ENCODE data around the gene TECPR1. TPM values are rescaled to one million over a fixed set of nuclear protein-coding genes. Genes with fewer than 3 reads are reported as not detected.

TECPR1 gene
- total and polyA plus RNA-seq, 2 of the 8 experiments (the other 6 are each of a cell fraction or from before 2014, with no cell fraction given), result 1.3 to 11.1 TPM

DNA sequence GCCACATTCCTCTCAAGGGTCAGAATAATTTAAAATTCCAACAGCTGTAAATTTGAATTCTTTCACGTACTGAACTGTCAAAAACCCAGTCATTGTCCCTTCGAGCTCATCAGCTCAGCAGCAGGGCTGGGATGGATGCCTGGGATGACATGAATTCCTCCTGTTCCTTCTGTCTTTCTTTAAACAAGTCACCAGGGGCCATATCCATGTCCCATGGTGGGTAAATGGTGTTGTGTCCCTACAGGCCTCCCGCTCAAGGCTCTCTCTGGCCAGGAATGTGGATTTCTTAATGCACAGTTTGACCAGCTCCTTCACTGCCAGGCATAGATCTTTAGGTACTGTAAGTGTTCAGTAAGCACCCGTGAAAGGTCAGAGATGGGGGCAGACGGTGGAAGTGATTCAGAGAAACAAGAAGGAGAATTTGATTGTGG lies 13.8 kb upstream of the TECPR1 start:
- no peaks in the 10 kb centered on the region for H3K4me1 ChIP-seq (replicated peaks in 1 of 4; ENCODE audit: control insufficient read depth in 3 of 4, insufficient read depth in 4 of 4, low read length in 3 of 4)
- H3K56ac ChIP-seq (replicated peaks; ENCODE audit: insufficient read length, low read depth, low read length), result no peak overlapping the region
- no peak overlapping the region for H3K4me3 ChIP-seq (ENCODE audit: extremely low read depth in 1 of 4, insufficient read depth in 2 of 4, low read depth in 3 of 4, low read length in 4 of 4)
- DNase-seq (ENCODE audit: low read depth in 1 of 2, low spot score in 2 of 2) (no peak), FAIRE-seq (no peak)
- H3K18ac ChIP-seq (ENCODE audit: extremely low read depth, low read length), result no peak overlapping the region
- no peaks in the 10 kb centered on the region for H3K23me2 ChIP-seq (ENCODE audit: low read depth, low read length)
- no peak overlapping the region for H3K27ac ChIP-seq (ENCODE audit: low read depth, low read length)
- no peak overlapping the region for H4K8ac ChIP-seq (ENCODE audit: extremely low read depth, insufficient read depth, low read length)
- no peak overlapping the region for H2BK5ac ChIP-seq (ENCODE audit: low read depth, low read length)
- H4K20me1 ChIP-seq (replicated peaks in 1 of 2; ENCODE audit: control insufficient read depth in 1 of 2, insufficient read depth in 2 of 2, low read length in 2 of 2), result no peaks in the 10 kb centered on the region
- H4K5ac ChIP-seq (ENCODE audit: insufficient read length, low read depth, low read length), result no peak overlapping the region
- WGBS, 2 experiments (ENCODE audit: extremely low coverage in 1 of 2, insufficient coverage in 1 of 2, insufficient read length in 1 of 2, insufficient replicate concordance in 2 of 2, low coverage in 1 of 2, low lambda C conversion rate in 2 of 2, missing lambda C conversion rate in 1 of 2), result 82% methylated on average over 5 of the region's 5 CpGs; no CpG with 5 or more reads in 1 of the 2 experiments
- CTCF ChIA-PET (ENCODE audit: partially characterized antibody), result interaction anchor here (0.6 to 1.3 kb wide), 6 partner anchors 13 to 568 kb away, joined by 3 read pairs; no protein-coding TSS in a partner anchor
- H3K36me3 ChIP-seq (ENCODE audit: control insufficient read depth in 2 of 4, insufficient read depth in 4 of 4, low read length in 3 of 4), result no peaks in the 10 kb centered on the region; a peak in 1 of 8 replicates
- H3K9me3 ChIP-seq (ENCODE audit: insufficient read depth in 2 of 2, low read depth in 1 of 2, low read length in 1 of 2), result no peaks in the 10 kb centered on the region
- no peak overlapping the region for H3K4me2 ChIP-seq (ENCODE audit: insufficient read depth in 1 of 2, low read depth in 2 of 2, low read length in 2 of 2)
- no peaks in the 10 kb centered on the region for H3K27me3 ChIP-seq (replicated peaks in 1 of 4; ENCODE audit: control insufficient read depth in 3 of 4, extremely low read depth in 1 of 4, insufficient read depth in 3 of 4, low read length in 3 of 4)
- H2AFZ ChIP-seq (ENCODE audit: low read length), result no peak overlapping the region
- H3K14ac ChIP-seq (ENCODE audit: insufficient read length), result no peak overlapping the region
- no peak overlapping the region for H2BK15ac ChIP-seq (ENCODE audit: low read length)
- H2BK12ac ChIP-seq (ENCODE audit: low read depth, low read length), result no peak overlapping the region
- H3K23ac ChIP-seq (ENCODE audit: insufficient read length), result no peak overlapping the region
- no peaks in the 10 kb centered on the region; the same call in 1 of the 2 replicates for H3K79me1 ChIP-seq (ENCODE audit: low read depth, low read length)
- POLR2A ChIA-PET (ENCODE audit: partially characterized antibody), result interaction anchor here (0.7 to 1.1 kb wide), 2 partner anchors 22 to 135 kb away, joined by 3 to 4 read pairs; partner anchors contain the start of gene BAIAP2L1
- no peaks in the 10 kb centered on the region for H3K79me2 ChIP-seq (ENCODE audit: control insufficient read depth in 1 of 2, insufficient read depth in 2 of 2, low read length in 2 of 2)
- no peak overlapping the region for H3K4ac ChIP-seq (replicated peaks; ENCODE audit: insufficient read length, low read depth, low read length)
- no peak overlapping the region for H2BK120ac ChIP-seq (replicated peaks; ENCODE audit: low read depth, low read length)
- no peak overlapping the region for H2BK20ac ChIP-seq (ENCODE audit: low read length)
- no peak overlapping the region for H4K91ac ChIP-seq (replicated peaks; ENCODE audit: insufficient read length, low read length)
- H3K9ac ChIP-seq (replicated peaks in 1 of 4; ENCODE audit: extremely low read depth in 1 of 4, low read depth in 3 of 4, low read length in 3 of 4), result no peak overlapping the region
- TF ChIP-seq TEAD4 (IDR thresholded peaks at IDR 0.05; ENCODE audit: low read depth, low read length), result 0 out of 2 replicates have a peak, but pooled peaks have one; percentile 37
- TF ChIP-seq RNF2 (IDR thresholded peaks at IDR 0.05; ENCODE audit: borderline replicate concordance, low read depth, low read length, missing control alignments, poor library complexity, severe bottlenecking), result no peak
- TF ChIP-seq KDM5A (IDR thresholded peaks at IDR 0.05; ENCODE audit: low read length), result no peak
- TF ChIP-seq RFX5 (IDR thresholded peaks at IDR 0.05; ENCODE audit: borderline replicate concordance, low read depth, low read length), result no peak
- 0 out of 2 replicates have a peak overlapping the region, but pooled peaks have one; percentile 2 for H2AK5ac ChIP-seq (ENCODE audit: low read depth, low read length)
